ENCODE data around the gene DDX11.
"Not testable (repeated sequence)": the region's sequence is repeated elsewhere in the genome, so short reads cannot be mapped to it uniquely, and the experiment has no call there.

DNA sequence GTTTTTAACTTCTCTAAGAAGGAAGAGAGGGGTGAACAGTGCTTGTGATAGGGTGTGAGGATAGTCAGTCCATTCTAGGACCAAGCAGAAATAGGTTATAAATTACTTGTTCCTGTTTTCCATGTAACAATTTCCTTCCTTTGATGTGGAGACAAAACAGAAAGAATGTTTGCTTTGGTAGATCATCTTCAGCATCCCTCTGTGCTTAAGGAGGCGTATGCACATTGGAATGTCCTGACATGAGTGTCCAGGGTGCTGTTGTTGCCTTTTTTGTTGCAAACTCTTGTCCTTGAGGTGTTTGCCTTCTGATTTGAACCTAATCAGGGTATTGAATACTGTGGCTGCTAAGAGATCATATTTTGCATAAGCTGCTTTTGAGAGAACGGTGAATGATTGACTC is 23.5 kb upstream of the DDX11 start:
- TF ChIP-seq, protein P1, sequence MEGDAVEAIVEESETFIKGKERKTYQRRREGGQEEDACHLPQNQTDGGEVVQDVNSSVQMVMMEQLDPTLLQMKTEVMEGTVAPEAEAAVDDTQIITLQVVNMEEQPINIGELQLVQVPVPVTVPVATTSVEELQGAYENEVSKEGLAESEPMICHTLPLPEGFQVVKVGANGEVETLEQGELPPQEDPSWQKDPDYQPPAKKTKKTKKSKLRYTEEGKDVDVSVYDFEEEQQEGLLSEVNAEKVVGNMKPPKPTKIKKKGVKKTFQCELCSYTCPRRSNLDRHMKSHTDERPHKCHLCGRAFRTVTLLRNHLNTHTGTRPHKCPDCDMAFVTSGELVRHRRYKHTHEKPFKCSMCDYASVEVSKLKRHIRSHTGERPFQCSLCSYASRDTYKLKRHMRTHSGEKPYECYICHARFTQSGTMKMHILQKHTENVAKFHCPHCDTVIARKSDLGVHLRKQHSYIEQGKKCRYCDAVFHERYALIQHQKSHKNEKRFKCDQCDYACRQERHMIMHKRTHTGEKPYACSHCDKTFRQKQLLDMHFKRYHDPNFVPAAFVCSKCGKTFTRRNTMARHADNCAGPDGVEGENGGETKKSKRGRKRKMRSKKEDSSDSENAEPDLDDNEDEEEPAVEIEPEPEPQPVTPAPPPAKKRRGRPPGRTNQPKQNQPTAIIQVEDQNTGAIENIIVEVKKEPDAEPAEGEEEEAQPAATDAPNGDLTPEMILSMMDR (conservative IDR thresholded peaks at IDR 0.05 in 1 of 2, IDR thresholded peaks at IDR 0.05 in 1 of 2; ENCODE audit: low read depth in 1 of 2, low read length in 2 of 2) = not testable (repeated sequence)
- TF ChIP-seq EZH2 (IDR thresholded peaks at IDR 0.05; ENCODE audit: low read length, missing control alignments) = not testable (repeated sequence)

Data from fibroblast of lung (primary cell).